GM12878 (cell line): ENCODE data around the gene DKK3. TPM values are rescaled to one million over a fixed set of nuclear protein-coding genes. Genes with fewer than 3 reads are reported as not detected.

Experiments used
- ATAC-seq: fragments of 200-7000 bp; cut with Tn5 transposase; 3 replicates; pipeline ENCODE4 v1.9.1; 2020; ENCODE audit warnings: mild to moderate bottlenecking, moderate library complexity
- BruUV-seq: library from RNA; stranded (reverse); fragments of 400-500 nt; replicated peaks from 2 replicates; lab custom pipeline; 2021; lab: Mats Ljungman, UMichigan
- CTCF ChIA-PET: fragments of 300-600 bp; sonication (Branson Sonifier 250); formaldehyde crosslinking; extraction: SDS; loops from one replicate; lab custom pipeline; 2021; ENCODE audit warnings: inconsistent platforms; lab: Yijun Ruan, JAX
- POLR2A ChIA-PET: fragments of 350-600 bp; formaldehyde crosslinking; extraction: SDS; loops from one replicate; lab custom pipeline; 2021; ENCODE audit warnings: inconsistent platforms; lab: Charles Lee
- RAD21 ChIA-PET: fragments of 300-600 bp; sonication (Branson Sonifier 250); formaldehyde crosslinking; loops from one replicate; lab custom pipeline; 2023; ENCODE audit warnings: antibody characterized with exemption; ENCODE audit not compliant: unreplicated experiment; lab: Charles Lee
- SMC1A ChIA-PET: fragments of 300-600 bp; sonication (Branson Sonifier 250); formaldehyde crosslinking; loops from one replicate; lab custom pipeline; 2023; ENCODE audit not compliant: unreplicated experiment, uncharacterized antibody; lab: Charles Lee
- DNase-seq: peaks from one replicate; pipeline ENCODE4 v3.0.0-alpha.2; 2011; ENCODE audit warnings: low read depth, low spot score
- FAIRE-seq: peaks from 3 replicates; lab custom pipeline; 2011; peaks lifted over from hg19 to GRCh38; lab: Jason Lieb, UNC
- H2AFZ ChIP-seq: 2 replicates; pipeline ENCODE4 v1.6.0; 2011; ENCODE audit warnings: low read depth, low read length, control low read depth; ENCODE audit not compliant: control insufficient read depth
- H3K27ac ChIP-seq: 2 replicates; pipeline ENCODE4 v1.5.1; 2011; ENCODE audit warnings: control low read depth; ENCODE audit not compliant: control insufficient read depth, insufficient read depth
- H3K27me3 ChIP-seq, 2 experiments: replicated peaks in 1 of 2; 2 replicates each; pipeline versions ENCODE4 v1.6.0 to v1.6.1; 2011; ENCODE audit warnings: low read length in 1 of 2; ENCODE audit not compliant: control insufficient read depth in 2 of 2, insufficient read depth in 2 of 2
- H3K36me3 ChIP-seq, 2 experiments: 2 replicates each; pipeline ENCODE4 v1.5.1; 2011; ENCODE audit warnings: low read length in 1 of 2; ENCODE audit not compliant: control insufficient read depth in 2 of 2, insufficient read depth in 2 of 2
- H3K4me1 ChIP-seq: 2 replicates; pipeline ENCODE4 v1.6.1; 2011; ENCODE audit warnings: mild to moderate bottlenecking, low read length, moderate library complexity, mixed read lengths; ENCODE audit not compliant: control insufficient read depth, insufficient read depth
- H3K4me2 ChIP-seq: 2 replicates; pipeline ENCODE4 v1.6.0; 2011; ENCODE audit warnings: control low read depth; ENCODE audit not compliant: control insufficient read depth, insufficient read depth
- H3K4me3 ChIP-seq: fragments of 200-600 bp; sonication (generic); 2 replicates; pipeline ENCODE4 v1.5.1; 2016
- H3K79me2 ChIP-seq: 2 replicates; pipeline ENCODE4 v1.6.0; 2011; ENCODE audit warnings: low read length; ENCODE audit not compliant: control insufficient read depth, insufficient read depth
- H3K9ac ChIP-seq: 2 replicates; pipeline ENCODE4 v1.8.0; 2011; ENCODE audit warnings: low read length, control low read depth, mixed read lengths; ENCODE audit not compliant: control insufficient read depth, insufficient read depth
- H3K9me3 ChIP-seq: replicated peaks from 3 replicates; pipeline ENCODE4 v1.5.1; 2011; ENCODE audit warnings: mild to moderate bottlenecking, low read length; ENCODE audit not compliant: control insufficient read depth, insufficient read depth
- H4K20me1 ChIP-seq: 2 replicates; pipeline ENCODE4 v1.6.0; 2011; ENCODE audit not compliant: control insufficient read depth, insufficient read depth
- BHLHE40 ChIP-seq, 2 experiments: fragments of 450-650 bp in 1 of 2; IDR thresholded peaks; 2 replicates each; pipeline ENCODE4 v1.6.1; 2011 to 2017; ENCODE audit warnings: low read depth in 2 of 2, borderline replicate concordance in 1 of 2, improper control_type of control experiment in 1 of 2, low read length in 1 of 2, mild to moderate bottlenecking in 1 of 2
- CBFB ChIP-seq: IDR thresholded peaks from 2 replicates; pipeline ENCODE4 v1.6.1; 2016; ENCODE audit warnings: antibody characterized with exemption, low read depth
- GABPA ChIP-seq: IDR thresholded peaks from 2 replicates; pipeline ENCODE4 v1.6.1; 2014; ENCODE audit warnings: antibody characterized with exemption, low read depth, mild to moderate bottlenecking, inconsistent platforms
- KDM1A ChIP-seq: fragments of 200-600 bp; sonication (generic); IDR thresholded peaks from 2 replicates; pipeline ENCODE4 v1.6.1; 2016; ENCODE audit warnings: borderline replicate concordance
- NR2C2 ChIP-seq: IDR thresholded peaks from 2 replicates; pipeline ENCODE4 v1.6.1; 2011; ENCODE audit warnings: borderline replicate concordance, low read depth; ENCODE audit not compliant: control insufficient read depth, insufficient read length
- WGBS: methylation state at CpG from one replicate; pipeline ENCODE4 v1.1.6; 2016; ENCODE audit warnings: low lambda C conversion rate; ENCODE audit not compliant: insufficient replicate concordance, insufficient coverage; ENCODE audit errors: missing lambda C conversion rate; 5-methylcytosine and 5-hydroxymethylcytosine counted together
- in situ Hi-C: fragments of 300-500 bp; cut with MboI; formaldehyde crosslinking; loops from 9 replicates; pipeline ENCODE4 v1.14.3; 2018; ENCODE audit warnings: mixed read lengths
- intact Hi-C: fragments of 100-400 bp; cut with micrococcal nuclease; formaldehyde crosslinking; loops from one replicate; pipeline ENCODE4 v1.14.2; 2022; ENCODE audit not compliant: unreplicated experiment
- polyA plus RNA-seq, 11 experiments: library from polyadenylated mRNA; depleted of rRNA in 4 of 11; unstranded in 6 of 11; stranded (reverse) in 5 of 11; fragments of >200 nt; fragmentation: Nextera tagmentation in 4 of 11; fragmentation: Illumina TruSeq in 1 of 11; extraction: Ambion mirVana in 4 of 11; extraction: Trizol in 1 of 11; gene quantifications; 1 replicate in 1 of 11; 2 replicates in 10 of 11; pipeline versions ENCODE4 v1.2.1 to v1.2.3, GENCODE V29; 2011 to 2016; ENCODE audit warnings: inconsistent platforms in 2 of 11, missing spikeins in 2 of 11, low read depth in 1 of 11
- total RNA-seq, 4 experiments: library from RNA; depleted of rRNA in 3 of 4; stranded (reverse); fragments of >200 nt in 3 of 4; fragmentation: Illumina TruSeq in 1 of 4; extraction: Trizol in 1 of 4; gene quantifications; 2 replicates each; pipeline versions ENCODE4 v1.2.1 to v1.2.3, GENCODE V29; 2013 to 2021
- TF ChIP-seq, protein P1 (sequence below): fragments of 450-650 bp; IDR thresholded peaks from 2 replicates; pipeline ENCODE4 v1.6.1; 2018; ENCODE audit warnings: mild to moderate bottlenecking, low read depth, moderate library complexity; ENCODE audit not compliant: partially characterized antibody

DKK3 gene
- total and polyA plus RNA-seq, 10 of the 15 experiments (the other 5 are each of a cell fraction or from before 2014, with no cell fraction given) = 0.07 to 0.16 (median 0.15) TPM; not detected in 7

DNA sequence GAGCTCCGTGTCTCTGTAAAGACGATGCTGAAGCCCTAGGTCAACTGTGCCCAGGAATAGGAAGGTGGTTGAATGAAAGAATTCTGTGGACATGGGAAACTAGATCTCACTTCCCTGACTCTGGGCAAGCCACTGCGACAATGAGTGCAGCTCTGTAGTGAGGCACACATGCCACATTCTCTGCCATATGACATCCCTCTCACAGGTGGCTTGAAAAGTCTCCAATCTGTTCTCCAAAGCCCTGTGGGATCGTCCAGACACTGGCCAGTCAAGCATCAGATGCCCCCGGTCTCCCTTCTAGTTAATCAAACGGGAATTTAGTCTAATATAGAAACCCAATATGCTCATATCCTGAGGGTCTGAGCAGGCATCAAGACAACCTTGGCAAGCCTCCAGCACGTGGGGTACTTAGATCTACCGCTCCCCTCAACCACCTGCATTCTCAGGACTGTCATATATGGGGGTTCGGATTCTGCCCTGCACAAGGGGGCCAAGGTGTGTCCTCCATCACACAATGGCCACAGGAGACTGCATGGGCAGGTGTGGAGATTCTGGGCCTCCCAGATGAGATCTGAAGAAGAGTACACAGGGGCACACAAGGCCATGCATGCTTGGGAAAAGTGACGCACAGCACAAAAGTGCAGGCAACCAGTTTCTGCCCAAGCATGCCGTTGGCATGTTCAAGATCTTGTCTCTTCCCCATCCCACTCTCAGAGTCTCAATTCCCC is 11.9 kb downstream of the DKK3 start (continued):
- TF ChIP-seq, protein P1, sequence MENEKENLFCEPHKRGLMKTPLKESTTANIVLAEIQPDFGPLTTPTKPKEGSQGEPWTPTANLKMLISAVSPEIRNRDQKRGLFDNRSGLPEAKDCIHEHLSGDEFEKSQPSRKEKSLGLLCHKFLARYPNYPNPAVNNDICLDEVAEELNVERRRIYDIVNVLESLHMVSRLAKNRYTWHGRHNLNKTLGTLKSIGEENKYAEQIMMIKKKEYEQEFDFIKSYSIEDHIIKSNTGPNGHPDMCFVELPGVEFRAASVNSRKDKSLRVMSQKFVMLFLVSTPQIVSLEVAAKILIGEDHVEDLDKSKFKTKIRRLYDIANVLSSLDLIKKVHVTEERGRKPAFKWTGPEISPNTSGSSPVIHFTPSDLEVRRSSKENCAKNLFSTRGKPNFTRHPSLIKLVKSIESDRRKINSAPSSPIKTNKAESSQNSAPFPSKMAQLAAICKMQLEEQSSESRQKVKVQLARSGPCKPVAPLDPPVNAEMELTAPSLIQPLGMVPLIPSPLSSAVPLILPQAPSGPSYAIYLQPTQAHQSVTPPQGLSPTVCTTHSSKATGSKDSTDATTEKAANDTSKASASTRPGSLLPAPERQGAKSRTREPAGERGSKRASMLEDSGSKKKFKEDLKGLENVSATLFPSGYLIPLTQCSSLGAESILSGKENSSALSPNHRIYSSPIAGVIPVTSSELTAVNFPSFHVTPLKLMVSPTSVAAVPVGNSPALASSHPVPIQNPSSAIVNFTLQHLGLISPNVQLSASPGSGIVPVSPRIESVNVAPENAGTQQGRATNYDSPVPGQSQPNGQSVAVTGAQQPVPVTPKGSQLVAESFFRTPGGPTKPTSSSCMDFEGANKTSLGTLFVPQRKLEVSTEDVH = no peak
- TF ChIP-seq GABPA = no peak
- no peak for TF ChIP-seq NR2C2
- TF ChIP-seq KDM1A = no peak

DNA sequence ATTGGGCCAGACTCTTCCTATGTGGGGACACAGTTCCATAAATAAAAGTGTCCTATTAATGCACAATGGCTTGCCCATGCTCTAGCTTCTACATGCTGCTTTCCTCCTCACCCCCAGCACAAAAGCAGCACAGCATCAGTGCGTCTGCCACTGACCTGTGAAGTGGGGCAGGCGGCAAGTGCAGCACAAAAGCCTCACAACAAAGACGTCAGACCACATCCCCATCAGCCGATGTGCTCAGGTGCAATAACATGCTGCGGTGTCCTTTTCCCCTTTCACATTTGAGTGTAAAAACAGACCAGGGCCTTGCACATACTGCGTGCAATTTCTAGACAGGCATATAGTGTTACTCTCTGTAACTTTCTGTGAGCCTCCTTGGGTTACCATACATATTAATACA is 12.8 kb downstream of the DKK3 start:
- intact Hi-C loops = no loop called here
- Histone ChIP-seq H3K9me3 (no peaks in the 10 kb centered on the region), H3K36me3 (no peaks in the 10 kb centered on the region), H3K79me2 (no peaks in the 10 kb centered on the region), H3K4me2 (no peak overlapping the region), H3K4me3 (no peak overlapping the region), H3K9ac (no peak overlapping the region), H3K27ac (no peak overlapping the region), H3K27me3 (peaks cover 0 to 1% of the 10 kb centered on the region in 2 experiments; a peak in 1 of 4 replicates), H3K4me1 (no peaks in the 10 kb centered on the region; the same call in 1 of the 2 replicates), H4K20me1 (no peaks in the 10 kb centered on the region), H2AFZ (no peak overlapping the region)
- peak in 1 of 2 experiments; percentile 26; a peak in 1 of 4 replicates for TF ChIP-seq BHLHE40 (IDR thresholded peaks at IDR 0.05; ENCODE audit: borderline replicate concordance in 1 of 2, low read depth in 2 of 2, low read length in 1 of 2)
- no peak for TF ChIP-seq CBFB
- no peak for DNase-seq
- FAIRE-seq = no peak
- SMC1A ChIA-PET = interaction anchor here (1.6 kb wide), 1 partner anchor 10 kb away, joined by 4 read pairs; no protein-coding TSS in a partner anchor
- in situ Hi-C loops = no loop called here
- POLR2A ChIA-PET = no interaction called here
- CTCF ChIA-PET = no interaction called here
- WGBS = 58% methylated on average over 6 of the region's 6 CpGs
- RAD21 ChIA-PET = no interaction called here
- BruUV-seq = no TSS peak
- ATAC-seq = no peak
